ENCODE data around the gene MED15. TPM values are rescaled to one million over a fixed set of nuclear protein-coding genes. Genes with fewer than 3 reads are reported as not detected.

Gene MED15
- polyA plus RNA-seq, 5 donors = 38.1 to 62.5 (median 50.7) TPM

Other genes with a start within 250 kb of the MED15 start
- 10 to 100 TPM in 1 of 5 donors, 1 to 10 TPM in 4; 4.2 to 11.9 (median 4.9) TPM for gene RTN4R, start 239.3 kb upstream of the MED15 start, polyA plus RNA-seq (ENCODE audit: insufficient read depth in 1 of 5, insufficient read length in 5 of 5, low replicate concordance in 1 of 5)
- gene DGCR6L, start 187.6 kb upstream of the MED15 start, polyA plus RNA-seq (ENCODE audit: insufficient read depth in 1 of 5, insufficient read length in 5 of 5, low replicate concordance in 1 of 5) = 10 to 100 TPM; 40.9 to 69.8 (median 50.9) TPM
- gene ZNF74, start 113.5 kb upstream of the MED15 start, polyA plus RNA-seq (ENCODE audit: insufficient read depth in 1 of 5, insufficient read length in 5 of 5, low replicate concordance in 1 of 5) = 10 to 100 TPM; 16.2 to 22.5 (median 21.0) TPM
- gene SCARF2, start 69.8 kb upstream of the MED15 start, polyA plus RNA-seq (ENCODE audit: insufficient read depth in 1 of 5, insufficient read length in 5 of 5, low replicate concordance in 1 of 5) = 10 to 100 TPM; 15.1 to 39.6 (median 23.5) TPM
- 10 to 100 TPM; 30.0 to 36.0 (median 33.9) TPM for gene KLHL22, start 11.8 kb upstream of the MED15 start, polyA plus RNA-seq (ENCODE audit: insufficient read depth in 1 of 5, insufficient read length in 5 of 5, low replicate concordance in 1 of 5)